GM11168 (cell line): ENCODE measurements around the gene VEGFA.

Experiments used
- in situ Hi-C: fragments of 300-500 bp; cut with MboI; formaldehyde crosslinking; loops from one replicate; pipeline ENCODE4 v1.12.0; 2022; ENCODE audit warnings: low sequenced_read_pairs; ENCODE audit not compliant: unreplicated experiment

VEGFA gene

DNA sequence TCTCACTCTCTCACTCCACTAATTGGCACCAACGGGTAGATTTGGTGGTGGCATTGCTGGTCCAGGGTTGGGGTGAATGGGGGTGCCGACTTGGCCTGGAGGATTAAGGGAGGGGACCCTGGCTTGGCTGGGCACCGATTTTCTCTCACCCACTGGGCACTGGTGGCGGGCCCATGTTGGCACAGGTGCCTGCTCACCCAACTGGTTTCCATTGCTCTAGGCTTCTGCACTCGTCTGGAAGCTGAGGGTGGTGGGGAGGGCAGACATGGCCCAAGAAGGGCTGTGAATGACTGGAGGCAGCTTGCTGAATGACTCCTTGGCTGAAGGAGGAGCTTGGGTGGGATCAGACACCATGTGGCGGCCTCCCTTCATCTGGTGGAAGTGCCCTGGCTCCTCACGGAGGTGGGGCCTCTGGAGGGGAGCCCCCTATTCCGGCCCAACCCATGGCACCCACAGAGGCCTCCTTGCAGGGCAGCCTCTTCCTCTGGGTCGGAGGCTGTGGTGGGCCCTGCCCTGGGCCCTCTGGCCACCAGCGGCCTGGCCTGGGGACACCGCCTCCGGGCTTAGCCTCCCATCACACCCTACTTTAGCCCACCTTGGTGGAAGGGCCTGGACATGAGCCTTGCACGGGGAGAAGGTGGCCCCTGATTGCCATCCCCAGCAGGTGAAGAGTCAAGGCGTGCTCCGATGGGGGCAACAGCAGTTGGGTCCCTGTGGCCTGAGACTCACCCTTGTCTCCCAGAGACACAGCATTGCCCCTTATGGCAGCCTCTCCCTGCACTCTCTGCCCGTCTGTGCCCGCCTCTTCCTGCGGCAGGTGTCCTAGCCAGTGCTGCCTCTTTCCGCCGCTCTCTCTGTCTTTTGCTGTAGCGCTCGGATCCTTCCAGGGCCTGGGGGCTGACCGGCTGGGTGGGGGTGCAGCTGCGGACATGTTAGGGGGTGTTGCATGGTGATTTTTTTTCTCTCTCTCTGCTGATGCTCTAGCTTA is 11.2 kb downstream of the VEGFA start:
- in situ Hi-C loops, result no loop called here

DNA sequence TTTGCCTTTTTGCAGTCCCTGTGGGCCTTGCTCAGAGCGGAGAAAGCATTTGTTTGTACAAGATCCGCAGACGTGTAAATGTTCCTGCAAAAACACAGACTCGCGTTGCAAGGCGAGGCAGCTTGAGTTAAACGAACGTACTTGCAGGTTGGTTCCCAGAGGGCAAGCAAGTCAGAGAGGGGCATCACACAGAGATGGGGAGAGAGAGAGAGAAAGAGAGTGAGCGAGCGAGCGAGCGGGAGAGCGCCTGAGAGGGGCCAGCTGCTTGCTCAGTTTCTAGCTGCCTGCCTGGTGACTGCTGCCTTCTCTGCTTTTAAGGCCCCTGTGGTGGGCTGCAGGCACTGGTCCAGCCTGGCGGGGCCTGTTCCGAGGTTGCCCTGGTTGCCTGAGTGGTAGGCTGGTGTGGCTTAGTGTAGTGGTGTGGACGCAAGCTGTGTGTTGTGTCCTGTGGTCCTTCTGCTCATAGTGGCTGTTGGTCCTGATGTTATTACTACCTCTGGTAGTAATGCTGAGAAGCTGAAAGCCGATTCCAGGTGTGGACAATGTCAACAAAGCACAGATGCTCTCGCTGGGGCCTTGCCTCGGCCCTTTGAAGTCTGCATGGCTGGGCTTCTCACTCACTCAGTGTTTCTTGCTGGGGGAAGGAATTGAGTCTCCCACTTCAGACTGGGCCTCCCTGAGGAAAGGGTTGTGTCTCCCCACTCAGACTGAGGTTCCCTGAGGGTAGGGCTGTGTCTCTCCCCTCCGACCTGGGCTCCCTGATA is 12.1 kb downstream of the VEGFA start:
- in situ Hi-C loops, result no loop called here

DNA sequence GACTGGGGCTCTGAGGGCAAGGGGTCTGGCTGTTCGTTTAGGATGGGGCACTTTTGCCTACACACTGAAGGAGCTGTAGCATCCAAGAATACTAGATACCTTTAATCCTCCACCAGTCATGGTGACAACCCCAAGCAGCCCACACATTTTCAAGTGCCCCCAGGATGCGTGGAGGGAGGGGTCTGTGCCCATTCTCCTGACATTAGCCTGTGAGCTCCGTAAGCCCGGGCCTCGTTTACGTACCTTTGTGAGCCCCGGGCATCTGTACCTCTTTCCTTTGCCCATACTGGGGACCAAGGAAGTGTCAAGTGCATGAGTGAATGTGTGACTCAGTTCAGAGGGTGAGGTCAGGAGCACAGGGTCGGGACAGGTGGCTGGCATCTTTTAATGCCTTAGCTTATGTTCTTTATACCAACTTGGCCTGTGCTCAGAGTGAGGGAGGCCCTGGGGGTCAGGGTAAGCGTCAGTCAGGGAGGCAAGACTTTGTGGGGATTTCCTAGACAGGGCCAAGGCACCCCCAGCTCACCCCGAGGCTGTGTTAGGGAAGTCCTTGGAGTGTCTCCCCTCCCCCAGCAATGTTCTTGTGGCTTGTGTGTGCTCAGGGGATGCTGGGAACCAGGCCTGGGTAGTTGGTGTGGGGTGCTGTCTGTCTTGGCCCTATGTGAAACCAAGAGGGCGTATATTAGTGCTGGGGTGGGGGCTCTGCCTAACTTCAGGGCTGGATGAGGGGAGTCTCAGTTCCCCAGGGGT is 12.9 kb downstream of the VEGFA start:
- in situ Hi-C loops, result no loop called here

DNA sequence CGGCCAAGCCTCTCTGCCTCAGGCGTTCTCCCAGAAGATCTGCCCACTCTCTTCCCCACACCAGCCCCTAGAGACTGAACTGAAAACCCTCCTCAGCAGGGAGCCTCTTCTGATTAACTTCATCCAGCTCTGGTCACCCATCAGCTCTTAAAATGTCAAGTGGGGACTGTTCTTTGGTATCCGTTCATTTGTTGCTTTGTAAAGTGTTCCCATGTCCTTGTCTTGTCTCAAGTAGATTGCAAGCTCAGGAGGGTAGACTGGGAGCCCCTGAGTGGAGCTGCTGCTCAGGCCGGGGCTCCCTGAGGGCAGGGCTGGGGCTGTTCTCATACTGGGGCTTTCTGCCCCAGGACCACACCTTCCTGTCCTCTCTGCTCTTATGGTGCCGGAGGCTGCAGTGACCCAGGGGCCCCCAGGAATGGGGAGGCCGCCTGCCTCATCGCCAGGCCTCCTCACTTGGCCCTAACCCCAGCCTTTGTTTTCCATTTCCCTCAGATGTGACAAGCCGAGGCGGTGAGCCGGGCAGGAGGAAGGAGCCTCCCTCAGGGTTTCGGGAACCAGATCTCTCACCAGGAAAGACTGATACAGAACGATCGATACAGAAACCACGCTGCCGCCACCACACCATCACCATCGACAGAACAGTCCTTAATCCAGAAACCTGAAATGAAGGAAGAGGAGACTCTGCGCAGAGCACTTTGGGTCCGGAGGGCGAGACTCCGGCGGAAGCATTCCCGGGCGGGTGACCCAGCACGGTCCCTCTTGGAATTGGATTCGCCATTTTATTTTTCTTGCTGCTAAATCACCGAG is 14.2 kb downstream of the VEGFA start:
- in situ Hi-C loops, result no loop called here

DNA sequence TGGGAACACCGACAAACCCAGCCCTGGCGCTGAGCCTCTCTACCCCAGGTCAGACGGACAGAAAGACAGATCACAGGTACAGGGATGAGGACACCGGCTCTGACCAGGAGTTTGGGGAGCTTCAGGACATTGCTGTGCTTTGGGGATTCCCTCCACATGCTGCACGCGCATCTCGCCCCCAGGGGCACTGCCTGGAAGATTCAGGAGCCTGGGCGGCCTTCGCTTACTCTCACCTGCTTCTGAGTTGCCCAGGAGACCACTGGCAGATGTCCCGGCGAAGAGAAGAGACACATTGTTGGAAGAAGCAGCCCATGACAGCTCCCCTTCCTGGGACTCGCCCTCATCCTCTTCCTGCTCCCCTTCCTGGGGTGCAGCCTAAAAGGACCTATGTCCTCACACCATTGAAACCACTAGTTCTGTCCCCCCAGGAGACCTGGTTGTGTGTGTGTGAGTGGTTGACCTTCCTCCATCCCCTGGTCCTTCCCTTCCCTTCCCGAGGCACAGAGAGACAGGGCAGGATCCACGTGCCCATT is 15.3 kb downstream of the VEGFA start:
- in situ Hi-C loops, result no loop called here

DNA sequence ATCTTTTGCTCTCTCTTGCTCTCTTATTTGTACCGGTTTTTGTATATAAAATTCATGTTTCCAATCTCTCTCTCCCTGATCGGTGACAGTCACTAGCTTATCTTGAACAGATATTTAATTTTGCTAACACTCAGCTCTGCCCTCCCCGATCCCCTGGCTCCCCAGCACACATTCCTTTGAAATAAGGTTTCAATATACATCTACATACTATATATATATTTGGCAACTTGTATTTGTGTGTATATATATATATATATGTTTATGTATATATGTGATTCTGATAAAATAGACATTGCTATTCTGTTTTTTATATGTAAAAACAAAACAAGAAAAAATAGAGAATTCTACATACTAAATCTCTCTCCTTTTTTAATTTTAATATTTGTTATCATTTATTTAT is 15.9 kb downstream of the VEGFA start:
- in situ Hi-C loops, result no loop called here

DNA sequence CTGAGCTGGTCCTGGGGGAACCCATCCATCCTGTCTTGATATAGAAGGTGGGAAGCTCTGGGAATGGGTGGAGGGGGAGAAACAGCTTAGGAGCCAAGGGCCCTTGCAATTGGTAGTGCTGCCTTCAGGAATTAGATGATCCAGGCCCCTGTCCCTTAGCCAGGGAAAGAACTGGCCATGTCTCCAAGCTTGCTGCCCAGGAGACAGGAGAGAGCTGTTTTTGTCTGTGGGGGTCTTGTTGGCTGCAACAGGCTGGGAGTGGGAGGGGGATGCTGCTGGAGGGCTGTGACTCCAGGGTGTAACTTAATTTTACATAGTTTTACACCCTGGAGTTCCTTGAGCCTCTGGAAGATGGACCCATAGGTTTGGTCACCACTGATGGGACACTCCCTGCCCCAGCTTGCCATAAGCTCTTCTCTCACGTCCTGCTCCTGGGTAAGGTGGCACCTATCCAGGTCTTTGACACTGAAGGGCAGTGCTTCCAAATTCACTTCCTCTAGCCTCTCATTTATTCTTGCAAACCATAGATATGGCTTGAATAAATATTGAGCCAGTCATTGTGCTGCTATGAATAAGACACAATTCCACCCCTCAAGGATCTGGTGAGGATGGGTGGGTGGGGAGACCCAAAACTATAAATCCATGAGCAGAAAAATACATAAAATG is 16.8 kb downstream of the VEGFA start:
- in situ Hi-C loops, result no loop called here

DNA sequence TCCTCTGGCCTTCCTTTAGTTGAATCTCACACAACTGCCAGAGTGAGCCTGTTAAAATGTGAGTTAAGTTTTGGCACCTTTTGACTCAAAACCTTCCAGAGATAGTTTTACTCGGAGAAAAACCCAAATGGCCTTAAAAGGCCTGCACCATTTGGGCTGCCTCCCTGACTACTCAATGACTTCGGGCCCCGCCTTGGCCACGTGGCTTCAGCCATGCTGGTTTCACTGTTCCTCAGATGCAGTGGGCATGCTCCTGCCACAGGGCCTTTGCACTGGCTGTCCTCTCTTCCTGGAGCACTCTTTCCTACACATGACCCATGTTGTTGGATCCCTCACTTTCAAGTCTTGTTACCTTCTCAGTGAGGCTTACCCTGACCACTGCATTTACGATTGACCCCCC is 18.3 kb downstream of the VEGFA start:
- in situ Hi-C loops, result no loop called here

DNA sequence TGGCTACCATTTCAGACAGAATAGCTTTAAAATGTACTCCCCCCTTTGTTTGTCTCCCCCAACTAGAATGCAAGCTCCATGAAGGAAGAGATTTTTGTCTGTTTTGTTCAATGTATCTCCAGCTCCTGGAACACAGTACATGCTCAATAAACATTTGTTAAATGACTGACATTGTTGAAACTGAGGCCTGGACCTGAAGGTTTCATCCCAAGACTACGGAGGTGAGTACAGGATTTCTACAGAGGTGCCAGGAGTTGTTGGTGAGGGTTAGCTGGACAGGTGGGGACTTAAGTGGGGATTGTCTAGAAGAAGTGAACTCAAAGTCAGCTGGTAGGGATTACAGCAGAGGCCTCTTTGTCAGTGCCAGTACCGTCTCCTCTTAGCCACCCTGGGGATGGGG is 19.4 kb downstream of the VEGFA start:
- in situ Hi-C loops, result no loop called here

DNA sequence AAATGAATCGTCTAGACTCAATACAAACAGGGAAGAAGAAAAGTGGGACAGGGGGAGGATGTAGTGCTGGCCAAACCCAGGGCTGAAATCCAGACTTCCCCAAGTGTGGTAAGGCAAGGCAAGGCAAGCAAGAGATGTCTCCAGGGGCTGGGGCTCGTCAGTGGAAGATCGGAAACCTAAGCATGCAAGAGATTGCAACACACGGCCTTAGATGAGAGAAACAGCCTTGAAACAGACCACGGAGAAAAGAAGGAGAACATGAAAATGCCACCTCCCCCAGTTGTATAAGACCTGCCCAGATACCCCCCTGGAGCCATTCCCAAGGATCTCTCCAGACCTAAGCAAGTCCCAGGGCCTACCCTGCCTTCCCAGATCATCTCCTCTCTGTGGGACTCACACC is 20.0 kb downstream of the VEGFA start:
- in situ Hi-C loops, result no loop called here

DNA sequence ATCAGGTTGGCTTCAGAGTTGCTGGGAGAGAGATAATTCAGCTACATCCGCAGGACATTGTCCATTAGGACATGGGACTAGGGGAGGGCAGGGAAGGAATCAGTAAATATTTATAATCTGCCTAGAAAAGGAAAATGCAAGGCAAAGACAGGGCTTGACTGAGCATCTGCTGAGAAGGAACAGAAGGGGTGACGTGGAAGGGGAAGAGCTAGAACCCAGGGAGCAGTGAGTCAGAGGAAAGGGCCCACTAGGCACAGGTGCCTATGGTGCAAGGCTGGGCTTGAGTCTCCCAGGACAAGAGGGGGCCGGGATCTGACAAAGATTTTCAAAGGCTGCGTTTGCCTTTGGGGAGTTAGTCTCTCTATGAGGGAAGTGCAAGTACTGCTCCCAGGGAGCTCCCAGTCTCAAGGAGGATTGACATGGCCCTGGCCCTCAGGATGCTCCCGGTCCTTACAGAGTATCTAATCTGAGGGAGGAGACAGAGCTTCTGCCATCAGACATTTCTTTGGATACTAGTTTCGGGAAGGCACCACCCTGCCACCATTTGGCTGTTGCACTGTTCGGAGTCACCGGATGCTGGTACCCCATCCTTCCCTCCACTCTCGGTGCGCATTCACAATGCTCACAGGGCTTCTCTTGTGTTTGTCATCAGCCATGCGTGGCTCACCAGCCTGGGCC is 21.9 kb downstream of the VEGFA start:
- in situ Hi-C loops, result no loop called here

DNA sequence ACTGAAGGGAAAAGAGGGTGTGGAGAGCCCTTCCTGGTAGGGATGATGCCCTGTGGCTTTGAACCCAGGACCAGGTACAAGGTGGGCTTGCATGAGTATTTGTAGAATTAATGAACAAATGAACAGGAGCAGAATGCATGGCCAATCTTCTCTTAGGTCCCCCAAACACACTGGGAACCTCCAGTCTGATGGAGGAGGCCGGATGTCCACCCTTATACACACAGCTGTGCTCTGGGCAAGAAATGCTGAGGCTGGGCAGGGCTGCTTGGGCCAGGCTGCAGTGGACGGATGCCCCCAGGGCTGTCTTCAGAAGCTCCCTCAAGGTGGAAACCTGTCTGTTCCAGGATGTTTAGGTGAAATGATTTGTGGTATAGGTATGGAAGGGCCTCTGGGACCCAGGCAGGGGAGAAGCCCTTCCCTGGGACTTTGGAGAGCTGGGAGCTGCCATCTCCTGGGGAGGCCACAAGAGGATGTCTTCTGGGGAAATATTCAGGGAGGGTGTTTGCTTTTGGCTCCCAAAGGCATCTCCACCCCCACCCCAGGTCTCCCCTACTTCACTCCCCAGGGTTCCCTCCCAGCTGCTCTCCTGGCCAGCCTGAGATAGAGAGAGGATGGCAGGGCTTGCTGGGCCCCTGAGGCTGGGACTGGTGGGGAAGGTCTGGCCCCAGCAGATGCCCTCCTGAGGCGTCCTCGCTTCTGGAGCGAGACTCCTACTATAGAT is 23.3 kb downstream of the VEGFA start:
- in situ Hi-C loops, result no loop called here

DNA sequence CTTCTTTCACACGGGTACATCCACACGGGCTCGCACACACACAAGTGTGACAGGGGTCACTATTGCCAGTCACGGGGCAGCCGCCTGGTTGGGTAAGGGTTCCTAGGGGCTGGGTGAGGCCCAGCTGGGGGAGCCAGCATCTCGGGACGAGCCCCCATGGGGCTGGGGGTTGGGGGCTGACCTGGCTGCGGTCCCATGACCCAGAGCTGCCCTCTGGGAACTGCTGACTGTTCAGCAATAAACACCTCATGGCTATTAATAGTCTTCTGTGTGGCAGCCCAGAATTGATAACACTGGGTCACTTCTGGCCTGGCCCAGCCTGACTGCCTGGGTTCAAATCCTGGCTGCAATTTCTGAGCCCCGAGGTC is 23.8 kb downstream of the VEGFA start:
- in situ Hi-C loops, result no loop called here

DNA sequence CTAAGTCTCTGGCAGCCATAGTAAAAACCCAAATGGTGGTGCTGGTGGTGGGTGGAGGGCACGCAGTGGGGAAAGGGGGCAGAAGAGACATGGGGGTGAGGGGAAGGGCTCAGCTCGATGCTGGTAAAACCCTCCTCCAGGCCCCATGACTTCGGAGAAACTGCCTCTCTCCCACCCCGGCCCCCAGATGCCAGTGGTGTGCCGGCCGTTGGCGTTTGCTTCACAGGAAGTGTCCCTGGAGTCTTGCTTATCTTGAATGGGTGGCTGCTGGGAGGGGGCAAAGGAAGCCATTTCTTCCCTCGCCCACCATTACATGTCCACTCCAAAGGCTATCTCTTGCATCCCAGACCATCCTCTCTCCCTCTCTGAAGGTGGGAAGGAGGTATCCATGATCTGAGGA is 25.4 kb downstream of the VEGFA start:
- in situ Hi-C loops, result no loop called here

DNA sequence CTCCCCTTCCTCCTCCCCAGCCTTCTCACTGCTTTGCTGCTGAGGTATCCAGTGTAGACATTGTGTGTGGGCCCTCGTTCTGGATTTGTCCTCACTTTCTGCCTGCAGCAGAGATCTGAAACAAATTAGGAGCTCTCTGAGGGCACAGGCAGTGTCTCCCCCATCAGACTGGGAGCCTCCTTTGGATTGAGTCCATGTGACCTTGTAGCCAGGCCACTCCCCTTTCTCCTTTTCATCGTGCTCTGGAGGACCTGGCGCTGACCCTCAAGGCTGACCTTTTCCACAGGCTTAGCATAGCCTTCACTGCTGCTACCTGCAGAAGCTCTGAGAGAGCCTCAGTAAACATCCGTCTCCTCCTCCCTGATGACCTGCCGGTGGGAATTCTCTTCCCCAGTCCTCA is 26.2 kb downstream of the VEGFA start:
- in situ Hi-C loops, result no loop called here

DNA sequence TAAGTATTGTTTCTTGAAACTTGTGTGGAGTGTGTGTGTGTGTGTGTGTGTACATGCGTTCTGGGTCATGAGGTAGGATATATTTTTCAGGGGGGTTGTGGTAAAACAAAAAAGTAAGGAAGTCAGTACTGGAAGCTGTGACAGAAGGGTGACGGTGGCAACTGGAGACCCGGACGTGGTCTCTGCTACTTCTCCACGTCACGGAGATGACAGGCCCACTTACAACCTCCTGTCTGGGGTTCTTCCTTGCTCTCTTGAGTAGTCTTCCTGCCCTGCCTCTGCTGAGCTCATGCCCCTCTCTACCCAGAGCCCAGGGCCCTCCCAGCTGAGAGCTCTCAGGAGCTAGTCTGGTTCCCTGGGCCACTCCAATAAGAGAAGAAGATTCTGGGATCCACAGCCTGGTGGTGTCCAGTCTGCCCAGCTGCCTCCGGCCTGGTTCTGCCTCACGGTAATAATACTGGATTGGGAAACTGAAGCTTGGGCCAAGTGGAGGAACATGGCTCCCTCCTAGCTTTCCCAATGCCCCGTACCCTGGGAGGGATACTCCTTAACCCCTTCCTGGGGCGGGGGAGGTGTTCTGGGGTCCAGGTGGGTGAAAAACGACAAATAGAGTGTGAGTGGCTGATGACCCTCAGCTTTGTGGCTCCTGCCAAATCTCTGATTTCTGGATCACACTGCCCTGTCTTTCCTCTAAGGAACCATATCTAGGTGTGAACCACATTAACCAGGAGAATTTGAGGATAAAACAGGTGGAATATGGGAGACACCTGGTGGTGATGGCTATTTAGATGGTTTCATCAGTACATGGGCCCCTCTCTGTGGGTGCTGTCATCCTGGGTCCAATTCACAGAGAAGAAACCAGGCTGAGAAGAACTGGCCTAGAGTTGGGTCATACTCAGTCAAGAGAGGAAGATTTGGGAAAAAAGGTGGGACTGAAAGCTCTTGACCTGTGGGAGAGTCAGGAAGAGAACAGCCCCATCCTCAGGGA is 27.2 kb downstream of the VEGFA start:
- in situ Hi-C loops, result no loop called here

DNA sequence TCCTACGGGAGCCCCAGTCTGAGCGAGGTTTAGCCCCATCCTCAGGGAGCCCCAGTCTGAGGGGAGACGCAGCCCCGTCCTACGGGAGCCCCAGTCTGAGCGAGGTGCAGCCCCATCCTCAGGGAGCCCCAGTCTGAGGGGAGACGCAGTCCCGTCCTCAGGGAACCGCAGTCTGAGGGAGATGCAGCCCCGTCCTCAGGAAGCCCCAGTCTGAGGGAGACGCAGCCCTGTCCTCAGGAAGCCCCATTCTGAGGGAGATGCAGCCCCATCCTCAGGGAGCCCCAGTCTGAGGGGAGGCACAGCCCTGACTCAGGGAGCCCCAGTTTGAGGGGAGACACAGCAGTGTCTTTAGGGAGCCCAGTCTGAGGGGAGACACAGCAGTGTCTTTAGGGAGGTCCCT is 27.9 kb downstream of the VEGFA start:
- in situ Hi-C loops, result no loop called here
